ENCODE data around the gene CCDC88B.

- TF ChIP-seq CTCF (IDR thresholded peaks at IDR 0.05; ENCODE audit: poor library complexity, severe bottlenecking): no peak
- no peak for TF ChIP-seq EZH2 (IDR thresholded peaks at IDR 0.05; ENCODE audit: borderline replicate concordance, insufficient read depth, low read length, poor library complexity, severe bottlenecking)
- no peak for TF ChIP-seq RAD21 (conservative IDR thresholded peaks at IDR 0.05)
- no peak for TF ChIP-seq TAF1 (IDR thresholded peaks at IDR 0.05; ENCODE audit: low read depth)
- TF ChIP-seq EP300 (conservative IDR thresholded peaks at IDR 0.05; ENCODE audit: poor library complexity, severe bottlenecking): no peak
- no peak for TF ChIP-seq POLR2AphosphoS5 (IDR thresholded peaks at IDR 0.05)
- no peak for TF ChIP-seq REST (IDR thresholded peaks at IDR 0.05; ENCODE audit: borderline replicate concordance)
Observed at GRCh38 chr11:64361659-64362058, 21.7 kb downstream of the CCDC88B start.

Data from neural cell (in vitro differentiated cells).